KG1 (cell line): ENCODE data around the gene ASZ1.

Experiments
- DNase-seq: peaks from one replicate; lab custom pipeline; 2025; lab: John Stamatoyannopoulos, UW

The ASZ1 gene

DNA sequence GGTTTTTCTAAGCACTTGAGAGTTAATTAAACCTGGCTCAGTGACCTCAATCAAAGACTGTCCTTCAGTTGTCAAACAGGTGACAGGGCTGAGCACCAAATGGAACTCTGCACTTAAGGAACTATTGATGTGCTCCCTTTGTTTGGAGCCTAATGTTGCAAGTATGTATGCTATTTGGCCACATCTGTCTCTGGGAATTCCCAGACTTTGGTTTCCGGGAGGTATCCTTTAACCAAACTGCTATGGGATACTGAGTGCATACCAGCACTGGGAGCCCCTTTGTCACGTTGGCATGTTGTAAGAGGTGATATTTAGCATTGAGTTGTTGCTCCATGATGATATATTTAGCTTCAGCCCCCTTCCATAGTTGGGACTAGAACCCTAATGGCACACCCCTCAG lies 25.2 kb downstream of the ASZ1 start:
- DNase-seq = no peak

- no peak for DNase-seq
Observed at GRCh38 chr7:117401293-117402002, 25.8 kb downstream of the ASZ1 start.

DNA sequence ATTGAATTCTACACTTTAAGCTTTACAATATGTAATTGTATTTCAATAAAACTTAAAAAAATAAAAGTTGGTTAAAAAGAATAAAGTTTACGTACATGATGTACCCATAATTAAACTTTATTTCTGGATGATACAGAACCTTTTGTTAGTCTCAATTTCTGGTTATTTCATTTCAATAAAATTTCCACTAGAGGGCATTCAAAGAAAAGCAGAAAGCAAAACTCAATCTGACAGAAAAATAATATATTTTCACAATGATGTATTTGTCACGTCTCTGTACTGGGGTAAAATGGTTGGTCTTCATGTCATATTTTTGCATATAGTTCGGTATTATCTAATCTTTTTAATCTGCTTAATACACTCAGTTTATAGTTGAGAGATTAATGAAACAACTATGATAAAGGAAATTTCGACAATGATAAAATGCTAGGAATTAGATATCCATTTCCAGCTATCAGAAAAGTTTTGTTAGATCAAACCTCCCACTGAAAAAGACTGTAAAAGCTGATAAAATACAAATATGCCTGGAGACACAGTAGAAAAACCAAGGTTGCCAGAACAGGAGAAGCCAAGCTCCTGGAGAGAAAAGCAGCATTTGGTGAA lies 27.4 kb downstream of the ASZ1 start:
- no peak for DNase-seq

DNA sequence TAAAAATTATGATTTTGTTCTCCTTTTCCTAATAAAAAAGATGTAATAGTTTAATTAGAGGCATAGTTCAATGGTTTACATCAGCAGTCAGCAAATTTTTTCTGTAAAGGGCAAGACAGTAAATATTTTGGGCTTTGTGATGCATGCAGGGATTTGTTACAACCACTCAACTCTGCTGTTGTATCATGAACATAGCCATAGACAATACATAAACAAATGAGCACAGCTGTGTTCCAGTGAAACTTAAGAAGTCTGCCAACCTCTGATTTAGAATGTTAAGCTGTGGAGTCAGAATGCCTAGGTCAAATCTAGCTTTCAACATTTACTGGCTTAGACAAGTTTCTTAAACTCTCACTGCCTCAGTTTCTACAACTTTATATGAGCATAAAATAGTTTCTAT lies 31.6 kb downstream of the ASZ1 start:
- no peak for DNase-seq

DNA sequence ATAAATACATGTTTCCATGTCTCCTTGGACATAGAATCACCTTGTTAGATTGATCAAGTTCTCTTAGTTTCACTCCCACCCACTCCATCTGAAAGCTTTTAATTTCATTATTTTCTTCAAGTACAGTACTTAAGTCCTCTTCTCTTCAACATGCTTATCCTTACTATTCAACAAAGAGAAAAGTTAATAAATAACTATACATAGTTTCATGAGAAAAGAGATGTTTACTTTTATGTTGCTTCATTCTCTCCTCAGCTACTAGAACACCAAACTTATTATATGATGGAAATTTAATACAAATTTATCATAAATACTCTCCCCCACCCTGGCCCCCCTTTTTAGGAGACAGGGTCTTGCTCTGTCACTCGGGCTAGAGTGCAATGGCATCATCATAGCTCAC lies 33.5 kb downstream of the ASZ1 start:
- no peak for DNase-seq

GRCh38 chr7:117389871-117390270 lies 37.4 kb downstream of the ASZ1 start:
- DNase-seq = no peak

DNA sequence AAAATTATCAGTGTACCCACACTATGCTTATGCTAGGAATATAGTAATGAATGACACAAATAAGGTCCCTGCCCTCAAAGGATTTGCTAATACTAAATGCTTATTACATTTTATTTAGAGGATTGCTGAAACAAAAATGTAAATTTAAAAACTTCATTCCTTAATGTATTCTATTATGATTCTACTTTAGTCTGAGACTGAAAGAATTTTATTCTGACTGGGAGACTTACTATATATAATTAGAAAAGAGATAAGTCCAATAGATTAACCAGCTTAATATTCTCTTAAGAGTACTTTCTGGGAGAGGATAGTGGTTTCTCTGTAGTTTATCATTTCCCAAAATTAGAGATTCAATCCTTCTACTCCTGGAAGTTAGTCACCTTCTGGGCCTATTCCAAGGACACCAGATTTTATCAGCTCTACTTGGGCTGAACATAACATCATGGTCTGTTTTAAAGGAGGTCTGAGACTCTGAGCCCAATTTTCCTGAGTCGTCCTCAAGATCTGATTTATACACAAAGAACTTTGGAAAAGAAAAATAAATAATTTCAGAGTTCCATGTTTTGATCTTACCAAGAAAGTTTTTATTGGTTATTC lies 41.1 kb downstream of the ASZ1 start:
- no peak for DNase-seq

DNA sequence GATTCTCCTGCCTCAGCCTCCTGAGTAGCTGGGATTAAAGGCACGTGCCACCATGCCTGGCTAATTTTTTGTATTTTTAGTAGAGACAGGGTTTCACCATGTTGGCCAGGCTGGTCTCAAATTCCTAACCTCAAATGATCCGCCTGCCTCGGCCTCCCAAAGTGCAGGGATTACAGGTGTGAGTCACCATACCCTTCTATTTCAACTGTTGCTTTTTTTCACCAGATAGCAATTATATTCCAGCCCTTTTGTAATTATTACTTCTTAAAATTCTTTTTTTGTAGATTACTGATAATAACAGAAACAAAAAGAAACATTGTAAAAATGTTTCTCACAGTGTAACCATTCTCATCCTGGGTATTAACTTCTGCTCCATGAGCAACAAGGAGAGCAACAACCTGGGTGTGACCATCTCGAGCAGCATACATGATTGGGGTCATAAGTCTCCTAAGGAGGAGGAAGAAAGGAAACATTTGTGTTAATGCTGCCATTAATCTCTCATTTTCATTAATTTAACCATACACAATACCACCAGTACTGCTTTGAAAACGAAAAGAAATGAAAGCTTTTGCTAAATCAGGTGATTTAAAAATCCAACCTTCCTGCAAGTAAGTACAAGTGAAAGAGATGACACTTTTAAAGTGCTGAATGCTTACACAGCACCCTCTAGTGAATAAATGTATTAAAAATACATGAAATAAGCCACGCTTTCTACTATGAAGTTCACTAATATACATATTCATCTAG lies 41.8 kb downstream of the ASZ1 start:
- peak; percentile 10 for DNase-seq

DNA sequence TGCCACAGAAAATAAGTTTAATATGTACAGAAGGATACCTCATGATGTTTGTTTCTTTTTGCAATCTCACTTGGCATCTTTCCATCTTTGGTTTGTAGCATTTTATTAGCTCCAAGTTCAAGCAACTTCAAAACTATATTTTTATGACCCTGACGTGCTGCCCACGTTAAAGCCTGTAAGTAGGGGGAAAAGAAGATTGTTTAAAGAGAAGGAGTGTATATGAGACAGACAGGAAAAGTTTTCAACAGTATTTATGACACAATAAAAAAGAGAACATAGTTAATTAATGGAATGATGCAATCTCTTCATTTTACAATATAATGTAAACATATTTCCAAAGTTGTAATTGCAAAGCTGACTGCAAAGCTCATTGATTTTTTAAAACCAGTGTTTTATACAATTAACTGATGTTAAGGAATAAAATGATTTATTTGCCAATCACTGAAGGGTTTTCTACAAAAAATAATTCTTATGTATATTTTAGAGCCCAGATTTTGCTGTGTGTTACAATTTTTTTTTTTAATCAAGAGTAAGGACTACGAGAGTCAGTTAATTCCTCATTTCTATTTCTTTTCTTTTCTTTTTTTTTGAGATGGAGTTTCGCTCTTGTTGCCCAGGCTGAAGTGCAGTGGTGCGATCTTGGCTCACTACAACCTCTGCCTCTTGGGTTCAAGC lies 42.5 kb downstream of the ASZ1 start:
- no peak for DNase-seq

GRCh38 chr7:117383483-117384189 lies 43.7 kb downstream of the ASZ1 start:
- no peak for DNase-seq

GRCh38 chr7:117383046-117383445 lies 44.2 kb downstream of the ASZ1 start:
- DNase-seq = no peak

DNA sequence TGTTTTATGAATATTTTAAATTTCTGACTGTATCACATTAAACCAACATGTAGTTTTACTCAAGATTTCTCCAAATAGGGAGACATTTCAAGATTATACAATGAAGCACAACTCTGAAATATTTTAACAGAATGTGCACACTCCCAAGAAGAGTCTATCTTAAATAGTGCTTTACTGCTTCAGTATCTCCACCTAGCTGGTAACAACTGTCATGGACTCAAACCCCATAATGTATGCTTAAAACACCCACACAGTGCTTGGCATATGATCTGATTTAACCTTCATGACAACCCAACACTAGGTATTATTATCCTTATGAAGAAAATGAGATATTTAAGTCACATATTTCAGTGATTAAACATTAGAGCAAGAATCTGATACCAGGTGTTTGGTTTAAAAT lies 45.9 kb downstream of the ASZ1 start:
- DNase-seq = no peak

GRCh38 chr7:117375380-117375779 lies 51.9 kb downstream of the ASZ1 start:
- DNase-seq = no peak

- DNase-seq = no peak
Observed at GRCh38 chr7:117372073-117372472, 55.2 kb downstream of the ASZ1 start.

- no peak for DNase-seq
Observed at GRCh38 chr7:117364339-117365080, 62.8 kb downstream of the ASZ1 start.

DNA sequence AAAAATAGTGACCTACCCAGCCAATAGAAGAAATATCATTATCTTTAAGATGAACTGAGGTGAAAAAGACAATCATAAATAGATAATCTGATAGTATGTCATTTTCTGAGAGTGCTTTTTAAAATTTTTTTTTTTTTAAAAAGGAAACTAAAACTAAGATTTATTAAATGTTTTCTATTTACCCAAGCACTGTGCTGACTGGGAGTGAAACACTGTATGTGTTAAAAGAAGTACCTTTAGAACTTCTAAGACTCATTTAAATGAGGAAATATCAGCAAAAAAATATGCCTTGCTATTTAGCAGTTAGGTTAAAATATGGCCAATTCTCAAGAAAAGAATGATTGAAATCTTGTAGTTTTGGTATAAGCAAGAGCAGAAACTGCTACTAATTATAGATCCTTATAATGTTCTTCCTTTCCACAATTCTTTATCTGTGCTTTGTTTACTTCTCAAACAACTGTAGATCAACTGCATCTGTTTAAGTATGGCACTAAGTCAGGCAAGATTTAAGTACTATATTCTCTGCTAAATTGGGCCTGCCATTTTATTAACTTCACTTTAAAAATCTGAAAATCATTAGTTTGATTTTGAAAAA lies 64.9 kb downstream of the ASZ1 start:
- no peak for DNase-seq

GRCh38 chr7:117350027-117350426 lies 77.3 kb downstream of the ASZ1 start:
- DNase-seq = no peak

GRCh38 chr7:117349570-117349969 lies 77.7 kb downstream of the ASZ1 start:
- no peak for DNase-seq

- no peak for DNase-seq
Observed at GRCh38 chr7:117347962-117348672, 79.2 kb downstream of the ASZ1 start.

DNA sequence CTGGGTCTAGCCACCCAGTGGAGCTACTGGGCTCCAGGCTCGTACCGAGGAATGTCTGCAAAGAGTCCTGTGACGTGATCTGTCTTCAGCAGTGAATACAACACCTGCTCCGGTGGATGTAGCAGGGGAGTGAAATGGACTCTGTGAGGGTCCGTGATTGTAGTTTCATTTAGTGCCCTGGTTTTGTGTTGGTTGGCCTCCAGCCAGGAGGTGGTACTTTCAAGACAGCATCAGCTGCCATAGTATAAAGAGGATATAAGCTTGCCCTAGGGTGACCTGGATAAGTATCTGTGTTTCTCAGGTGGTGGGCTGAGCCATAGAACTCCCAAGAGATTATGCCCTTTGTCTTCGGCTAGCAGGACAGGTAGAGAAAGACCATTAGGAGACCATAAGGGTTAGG lies 79.8 kb downstream of the ASZ1 start:
- DNase-seq = no peak
